ENCODE measurements around the gene XRRA1.

DNA sequence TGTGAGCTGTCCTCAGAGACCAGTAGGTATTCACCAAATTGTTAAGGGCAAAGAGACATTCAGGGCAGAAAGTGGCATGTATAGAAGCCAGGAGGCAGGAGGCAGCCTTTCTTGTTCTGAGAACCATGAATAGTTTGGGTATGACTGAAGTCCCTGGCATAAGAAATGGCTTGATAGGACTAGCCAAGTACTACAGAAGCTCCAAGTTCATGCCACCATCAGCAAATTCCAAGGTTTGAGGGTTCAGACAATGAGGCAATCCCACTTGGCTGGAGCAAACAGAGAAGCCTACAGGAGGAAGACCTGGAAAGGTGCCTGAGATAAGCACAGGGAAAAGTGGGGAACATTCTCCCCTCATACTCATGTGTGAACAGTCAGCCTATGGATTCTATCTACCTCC lies 25.8 kb downstream of the XRRA1 start:
- TF ChIP-seq, protein P1, sequence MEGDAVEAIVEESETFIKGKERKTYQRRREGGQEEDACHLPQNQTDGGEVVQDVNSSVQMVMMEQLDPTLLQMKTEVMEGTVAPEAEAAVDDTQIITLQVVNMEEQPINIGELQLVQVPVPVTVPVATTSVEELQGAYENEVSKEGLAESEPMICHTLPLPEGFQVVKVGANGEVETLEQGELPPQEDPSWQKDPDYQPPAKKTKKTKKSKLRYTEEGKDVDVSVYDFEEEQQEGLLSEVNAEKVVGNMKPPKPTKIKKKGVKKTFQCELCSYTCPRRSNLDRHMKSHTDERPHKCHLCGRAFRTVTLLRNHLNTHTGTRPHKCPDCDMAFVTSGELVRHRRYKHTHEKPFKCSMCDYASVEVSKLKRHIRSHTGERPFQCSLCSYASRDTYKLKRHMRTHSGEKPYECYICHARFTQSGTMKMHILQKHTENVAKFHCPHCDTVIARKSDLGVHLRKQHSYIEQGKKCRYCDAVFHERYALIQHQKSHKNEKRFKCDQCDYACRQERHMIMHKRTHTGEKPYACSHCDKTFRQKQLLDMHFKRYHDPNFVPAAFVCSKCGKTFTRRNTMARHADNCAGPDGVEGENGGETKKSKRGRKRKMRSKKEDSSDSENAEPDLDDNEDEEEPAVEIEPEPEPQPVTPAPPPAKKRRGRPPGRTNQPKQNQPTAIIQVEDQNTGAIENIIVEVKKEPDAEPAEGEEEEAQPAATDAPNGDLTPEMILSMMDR (IDR thresholded peaks at IDR 0.05) = no peak
- TF ChIP-seq POLR2A (IDR thresholded peaks at IDR 0.05) = no peak

Data from heart left ventricle (tissue), 13 donors.